ENCODE measurements around the gene TNS3. TPM values are rescaled to one million over a fixed set of nuclear protein-coding genes. Genes with fewer than 3 reads are reported as not detected.

The TNS3 gene
- total and polyA plus RNA-seq, 2 of the 13 experiments (the other 11 are each of a cell fraction or from before 2014, with no cell fraction given), result 52.9 to 55.7 TPM

- TF ChIP-seq PAXIP1 (CRISPR knock-in tag; conservative IDR thresholded peaks at IDR 0.05) (no peak), ZZZ3 (CRISPR knock-in tag; IDR thresholded peaks at IDR 0.05; ENCODE audit: borderline replicate concordance) (no peak), SSRP1 (CRISPR knock-in tag; IDR thresholded peaks at IDR 0.05) (no peak), AGO2 (optimal IDR thresholded peaks at IDR 0.05; ENCODE audit: low read depth, low read length) (peak; percentile 73)
These were observed 50.1 kb downstream of the TNS3 start (continued) for GRCh38 chr7:47531584-47532492.

GRCh38 chr7:47529826-47530555 is 51.9 kb downstream of the TNS3 start:
- H3K9me3 ChIP-seq (ENCODE audit: low read length), result no peaks in the 10 kb centered on the region
- no peak overlapping the region for H3K9ac ChIP-seq (ENCODE audit: insufficient read depth, low read depth, low read length)
- WGBS (ENCODE audit: low lambda C conversion rate), result 95% methylated on average over 6 of the region's 6 CpGs
- H3K4me2 ChIP-seq (ENCODE audit: low read depth, low read length), result no peak overlapping the region
- no peak overlapping the region for H3K4me3 ChIP-seq (replicated peaks in 1 of 3; ENCODE audit: insufficient read depth in 1 of 3, low read depth in 2 of 3, low read length in 3 of 3)
- intact Hi-C loops (cut with micrococcal nuclease; ENCODE audit: unreplicated experiment) (no loop called here), in situ Hi-C loops (cut with HindIII; ENCODE audit: extremely low pct_ligation_motif_present, low pct_unique_long_range_greater_than_20kb) (no loop called here)
- peaks cover 78% of the 10 kb centered on the region for H3K79me2 ChIP-seq (ENCODE audit: insufficient read depth, low read length)
- FAIRE-seq, result no peak
- BruUV-seq (replicated peaks), result no TSS peak
- H3K4me1 ChIP-seq (ENCODE audit: insufficient read depth, low read length), result peaks cover 57% of the 10 kb centered on the region
- H3K27me3 ChIP-seq (ENCODE audit: control insufficient read depth in 1 of 2, insufficient read depth in 2 of 2, low read length in 2 of 2), result no peaks in the 10 kb centered on the region
- 0 out of 2 replicates have a peak, but pooled peaks have one; percentile 12 for TF ChIP-seq FOXA3 (CRISPR knock-in tag; IDR thresholded peaks at IDR 0.05)
- no peak for TF ChIP-seq DR1 (CRISPR knock-in tag; IDR thresholded peaks at IDR 0.05)
- TF ChIP-seq MAFF (IDR thresholded peaks at IDR 0.05; ENCODE audit: low read depth, low read length), result peak; percentile 15; the same call in 1 of the 2 replicates
- TF ChIP-seq NFE2L2 (IDR thresholded peaks at IDR 0.05; ENCODE audit: low read length), result peak; percentile 84
- peak; percentile 64 to 66; a peak in 3 of 4 replicates for TF ChIP-seq MAFK (conservative IDR thresholded peaks at IDR 0.05 in 1 of 2, IDR thresholded peaks at IDR 0.05 in 1 of 2; ENCODE audit: low read length in 2 of 2)
- no peak for TF ChIP-seq DRAP1 (CRISPR knock-in tag; IDR thresholded peaks at IDR 0.05)
- no peak overlapping the region for H2AFZ ChIP-seq (ENCODE audit: low read length)
- peaks cover 18 to 46% of the 10 kb centered on the region in 2 experiments for H3K36me3 ChIP-seq (replicated peaks in 1 of 2; ENCODE audit: control insufficient read depth in 1 of 2, insufficient read depth in 2 of 2, low read length in 2 of 2)
- POLR2A ChIA-PET, result no interaction called here
- no peak for ATAC-seq
- DNase-seq (ENCODE audit: low spot score), result no peak
- CTCF ChIA-PET (ENCODE audit: low intra/inter-chr PET ratio, low total read pairs), result no interaction called here
- H4K20me1 ChIP-seq (ENCODE audit: insufficient read depth, low read length), result peaks cover 26% of the 10 kb centered on the region
- H3K27ac ChIP-seq (ENCODE audit: extremely low read length, insufficient read depth, low read length), result no peak overlapping the region

Measured in HepG2 (cell line).